B cell (primary cell): ENCODE measurements around the gene PIF1. TPM values are rescaled to one million over a fixed set of nuclear protein-coding genes. Genes with fewer than 3 reads are reported as not detected.

Experiments used
- ATAC-seq: fragments of 200-7000 bp; cut with Tn5 transposase; one replicate; pipeline ENCODE4 v1.10.0; 2021; ENCODE audit warnings: low read depth, mild to moderate bottlenecking, moderate number of reproducible peaks, moderate library complexity
- CTCF ChIA-PET: fragments of 350-600 bp; sonication (Branson Sonifier 250); formaldehyde crosslinking; loops from one replicate; lab custom pipeline; 2021; ENCODE audit warnings: antibody characterized with exemption, inconsistent platforms; lab: Charles Lee
- POLR2A ChIA-PET: fragments of 350-600 bp; sonication (Branson Sonifier 250); formaldehyde crosslinking; loops from one replicate; lab custom pipeline; 2021; ENCODE audit warnings: antibody characterized with exemption; lab: Charles Lee
- DNase-seq: peaks from one replicate; pipeline ENCODE4 v3.0.0; 2013
- H2AFZ ChIP-seq: 2 replicates; pipeline ENCODE4 v1.6.1; 2012; ENCODE audit warnings: mild to moderate bottlenecking, low read depth, low read length; ENCODE audit not compliant: insufficient read depth, poor library complexity, severe bottlenecking
- H3K27ac ChIP-seq, 2 donors: 1 replicate in 1 of 2; 2 replicates in 1 of 2; pipeline ENCODE4 v1.5.1; 2012 to 2013; ENCODE audit warnings: low read length in 2 of 2, mild to moderate bottlenecking in 2 of 2, moderate library complexity in 1 of 2
- H3K27me3 ChIP-seq, 4 experiments: fragments of 200-600 bp in 1 of 4; sonication (generic) in 1 of 4; replicated peaks in 1 of 4; 1 replicate in 2 of 4; 2 replicates in 2 of 4; pipeline versions ENCODE4 v1.6.1 to v1.7.0; 2013 to 2016; ENCODE audit warnings: low read length in 3 of 4, mild to moderate bottlenecking in 2 of 4, mixed read lengths in 1 of 4, moderate library complexity in 1 of 4; ENCODE audit not compliant: insufficient read depth in 4 of 4, control insufficient read depth in 3 of 4; ENCODE audit errors: control extremely low read depth in 1 of 4
- H3K36me3 ChIP-seq, 2 experiments: replicated peaks in 1 of 2; 1 replicate in 1 of 2; 2 replicates in 1 of 2; pipeline versions ENCODE4 v1.6.1 to v1.7.1; 2013; ENCODE audit warnings: low read length in 1 of 2; ENCODE audit not compliant: insufficient read depth in 2 of 2, control insufficient read depth in 1 of 2; ENCODE audit errors: control extremely low read depth in 1 of 2, extremely low read depth in 1 of 2
- H3K4me1 ChIP-seq, 2 donors: fragments of 200-600 bp in 1 of 2; sonication (generic) in 1 of 2; 1 replicate in 1 of 2; 2 replicates in 1 of 2; pipeline versions ENCODE4 v1.5.1 to v1.6.1; 2013 to 2017; ENCODE audit warnings: low read length in 2 of 2; ENCODE audit not compliant: control insufficient read depth in 2 of 2, insufficient read depth in 2 of 2
- H3K4me2 ChIP-seq: replicated peaks from 2 replicates; pipeline ENCODE3; 2012; ENCODE audit warnings: mild to moderate bottlenecking, low read depth, low read length; ENCODE audit not compliant: poor library complexity, severe bottlenecking
- H3K4me3 ChIP-seq, 5 experiments: fragments of 200-600 bp in 1 of 5; sonication (generic) in 1 of 5; 1 replicate in 3 of 5; 2 replicates in 2 of 5; pipeline versions ENCODE4 v1.5.1 to v1.7.0; 2011 to 2016; ENCODE audit warnings: low read length in 4 of 5, mild to moderate bottlenecking in 4 of 5, low read depth in 2 of 5, control low read depth in 1 of 5, moderate library complexity in 1 of 5; ENCODE audit not compliant: insufficient read depth in 1 of 5; ENCODE audit errors: control extremely low read depth in 1 of 5, extremely low read depth in 1 of 5
- H3K79me2 ChIP-seq: fragments of 200-600 bp; sonication (generic); one replicate; pipeline ENCODE4 v1.6.0; 2016; ENCODE audit warnings: low read length; ENCODE audit not compliant: control insufficient read depth, insufficient read depth
- H3K9ac ChIP-seq: fragments of 200-600 bp; sonication (generic); 2 replicates; pipeline ENCODE4 v1.6.1; 2017; ENCODE audit warnings: mild to moderate bottlenecking, low read length, moderate library complexity
- H3K9me3 ChIP-seq, 3 donors: one replicate each; pipeline versions ENCODE4 v1.6.1 to v1.7.1; 2013; ENCODE audit warnings: low read length in 2 of 3; ENCODE audit not compliant: control insufficient read depth in 2 of 3, insufficient read depth in 1 of 3; ENCODE audit errors: control extremely low read depth in 1 of 3
- H4K20me1 ChIP-seq: 2 replicates; pipeline ENCODE4 v1.6.0; 2012; ENCODE audit warnings: mild to moderate bottlenecking, low read length; ENCODE audit not compliant: insufficient read depth, control insufficient read depth, poor library complexity, severe bottlenecking
- H3K27ac Mint-ChIP-seq: one replicate; pipeline ENCODE4 v1.8.0; 2021; ENCODE audit warnings: mixed read lengths
- H3K27me3 Mint-ChIP-seq: one replicate; pipeline ENCODE4 v1.8.0; 2021; ENCODE audit warnings: mixed read lengths
- H3K4me1 Mint-ChIP-seq: one replicate; pipeline ENCODE4 v1.8.0; 2021; ENCODE audit warnings: mixed read lengths
- H3K4me3 Mint-ChIP-seq: one replicate; pipeline ENCODE4 v1.8.0; 2021; ENCODE audit warnings: mixed read lengths
- H3K9me3 Mint-ChIP-seq: one replicate; pipeline ENCODE4 v1.8.0; 2022; ENCODE audit warnings: mixed read lengths; ENCODE audit not compliant: insufficient read depth
- EZH2 ChIP-seq: IDR thresholded peaks from 2 replicates; pipeline ENCODE4 v1.6.1; 2012; ENCODE audit warnings: borderline replicate concordance, low read depth, mild to moderate bottlenecking, moderate library complexity, low read length; ENCODE audit not compliant: insufficient read depth, poor library complexity, severe bottlenecking
- WGBS: methylation state at CpG from one replicate; pipeline ENCODE4 v1.1.5; 2013; ENCODE audit warnings: missing lambda C conversion rate; ENCODE audit not compliant: insufficient coverage; 5-methylcytosine and 5-hydroxymethylcytosine counted together
- intact Hi-C: fragments of 100-400 bp; cut with micrococcal nuclease; formaldehyde crosslinking; loops from one replicate; pipeline ENCODE4 v1.10.0; 2022
- polyA plus RNA-seq: library from polyadenylated mRNA; depleted of rRNA; stranded (reverse); fragments of >200 nt; gene quantifications from 2 replicates; pipeline ENCODE4 v1.2.3, GENCODE V29; 2012
- total RNA-seq, 2 donors: library from RNA; stranded (reverse); fragments of 120-200 nt in 1 of 2; gene quantifications; 1 replicate in 1 of 2; 2 replicates in 1 of 2; pipeline versions ENCODE4 v1.2.3 to v1.2.4, GENCODE V29; 2013 to 2022
- TF ChIP-seq, protein P1 (sequence below): fragments of 200-600 bp; IDR thresholded peaks from one replicate; pipeline ENCODE4 v1.8.0; 2022; ENCODE audit warnings: antibody characterized with exemption, mild to moderate bottlenecking

The PIF1 gene
- total and polyA plus RNA-seq, 2 donors (not counting 1 experiment from before 2014, with no cell fraction given): 2.0 to 6.2 TPM

DNA sequence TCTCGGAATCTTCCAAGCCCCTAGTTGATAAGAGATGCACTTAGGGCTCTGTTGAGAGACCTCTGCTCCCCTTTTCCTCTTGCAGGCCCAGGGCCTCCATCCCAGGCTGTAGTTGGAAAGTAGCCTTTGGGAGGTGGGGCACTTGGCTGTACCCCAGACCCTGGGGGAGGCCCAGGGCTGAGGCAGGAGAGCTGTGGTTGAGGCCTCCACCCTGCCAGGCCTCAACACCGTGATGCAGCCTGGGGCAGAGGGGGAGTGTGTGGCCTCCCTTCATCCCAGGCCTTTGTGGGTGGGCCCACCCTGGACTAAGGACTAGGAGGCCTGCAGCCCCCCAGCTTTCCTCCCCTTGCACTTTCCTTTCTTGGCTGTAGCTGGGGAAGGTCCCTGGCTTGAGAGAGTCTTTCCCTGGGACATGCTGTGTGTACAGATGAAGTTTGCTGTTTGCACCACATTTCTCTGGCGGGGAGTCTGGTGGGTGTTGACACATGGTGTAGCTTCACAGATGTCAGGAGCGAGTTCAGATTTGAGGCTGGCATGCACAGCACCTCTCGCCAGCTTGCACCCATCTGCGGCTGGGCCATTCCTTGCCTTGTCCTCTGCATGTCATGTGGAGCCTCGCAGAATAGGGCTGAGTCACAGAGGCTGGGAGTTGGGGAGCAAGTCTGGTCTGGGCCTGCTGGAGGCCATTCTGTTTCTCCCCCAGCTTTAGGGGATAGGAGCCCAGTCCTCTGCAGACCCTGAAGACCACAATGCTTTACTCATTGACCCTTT lies 29.9 kb upstream of the PIF1 start:
- no peak for ATAC-seq
- TF ChIP-seq EZH2: no peak
- TF ChIP-seq, protein P1, sequence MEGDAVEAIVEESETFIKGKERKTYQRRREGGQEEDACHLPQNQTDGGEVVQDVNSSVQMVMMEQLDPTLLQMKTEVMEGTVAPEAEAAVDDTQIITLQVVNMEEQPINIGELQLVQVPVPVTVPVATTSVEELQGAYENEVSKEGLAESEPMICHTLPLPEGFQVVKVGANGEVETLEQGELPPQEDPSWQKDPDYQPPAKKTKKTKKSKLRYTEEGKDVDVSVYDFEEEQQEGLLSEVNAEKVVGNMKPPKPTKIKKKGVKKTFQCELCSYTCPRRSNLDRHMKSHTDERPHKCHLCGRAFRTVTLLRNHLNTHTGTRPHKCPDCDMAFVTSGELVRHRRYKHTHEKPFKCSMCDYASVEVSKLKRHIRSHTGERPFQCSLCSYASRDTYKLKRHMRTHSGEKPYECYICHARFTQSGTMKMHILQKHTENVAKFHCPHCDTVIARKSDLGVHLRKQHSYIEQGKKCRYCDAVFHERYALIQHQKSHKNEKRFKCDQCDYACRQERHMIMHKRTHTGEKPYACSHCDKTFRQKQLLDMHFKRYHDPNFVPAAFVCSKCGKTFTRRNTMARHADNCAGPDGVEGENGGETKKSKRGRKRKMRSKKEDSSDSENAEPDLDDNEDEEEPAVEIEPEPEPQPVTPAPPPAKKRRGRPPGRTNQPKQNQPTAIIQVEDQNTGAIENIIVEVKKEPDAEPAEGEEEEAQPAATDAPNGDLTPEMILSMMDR: no peak
- Mint-ChIP-seq H3K4me1 (peaks cover 62% of the 10 kb centered on the region), H3K4me3 (no peak overlapping the region), H3K27me3 (no peaks in the 10 kb centered on the region), H3K9me3 (no peaks in the 10 kb centered on the region), H3K27ac (peak overlapping the region; percentile 42)
- ChIA-PET POLR2A (no interaction called here), CTCF (interaction anchor here (0.6 kb wide), 1 partner anchor 127 kb away, joined by 3 read pairs; no protein-coding TSS in a partner anchor)
- no peak overlapping the region for H3K9ac ChIP-seq
- H4K20me1 ChIP-seq: peaks cover 91% of the 10 kb centered on the region
- intact Hi-C loops: no loop called here
- no peak overlapping the region for H2AFZ ChIP-seq
- H3K27ac ChIP-seq: no peak overlapping the region
- peaks cover 81% of the 10 kb centered on the region for H3K79me2 ChIP-seq
- DNase-seq: no peak
- no peak overlapping the region for H3K4me3 ChIP-seq
- peaks cover 3 to 80% of the 10 kb centered on the region in 2 experiments for H3K36me3 ChIP-seq
- H3K27me3 ChIP-seq: no peaks in the 10 kb centered on the region
- H3K4me1 ChIP-seq: peaks cover 19 to 38% of the 10 kb centered on the region in 2 donors
- no peaks in the 10 kb centered on the region for H3K9me3 ChIP-seq
- no peak overlapping the region for H3K4me2 ChIP-seq
- 90% methylated on average over 7 of the region's 7 CpGs for WGBS

DNA sequence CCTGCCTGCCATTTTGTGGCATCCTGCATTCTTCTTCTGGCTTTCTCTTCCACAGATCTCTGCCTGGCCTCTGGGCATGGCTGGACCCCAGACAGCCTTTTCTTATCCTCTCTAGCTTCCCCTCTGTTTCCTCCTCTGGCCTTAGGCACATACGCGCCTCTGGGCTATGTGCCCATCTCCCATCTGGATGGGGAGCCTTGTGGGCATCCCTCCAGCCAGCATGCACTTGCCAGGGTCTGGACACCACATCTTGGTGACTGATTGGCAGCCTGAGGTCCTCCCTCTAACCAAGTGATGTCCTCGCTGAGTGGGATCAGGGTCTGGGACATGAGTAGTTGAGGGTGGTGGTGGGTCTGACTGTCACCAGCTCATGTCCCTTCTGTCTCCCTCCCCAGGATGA lies 29.1 kb upstream of the PIF1 start:
- Histone ChIP-seq H3K4me1 (peaks cover 19 to 38% of the 10 kb centered on the region in 2 donors), H3K36me3 (peaks cover 0 to 80% of the 10 kb centered on the region in 2 experiments), H3K9me3 (no peaks in the 10 kb centered on the region), H4K20me1 (peaks cover 91% of the 10 kb centered on the region), H3K27me3 (no peaks in the 10 kb centered on the region), H3K79me2 (peaks cover 89% of the 10 kb centered on the region), H3K4me3 (no peak overlapping the region), H3K9ac (no peak overlapping the region), H3K27ac (no peak overlapping the region), H3K4me2 (no peak overlapping the region), H2AFZ (no peak overlapping the region)
- WGBS: 100% methylated on average over 2 of the region's 3 CpGs
- intact Hi-C loops: no loop called here
- no peaks in the 10 kb centered on the region for H3K9me3 Mint-ChIP-seq
- TF ChIP-seq, protein P1: no peak
- no peak for TF ChIP-seq EZH2
- no peaks in the 10 kb centered on the region for H3K27me3 Mint-ChIP-seq
- H3K4me1 Mint-ChIP-seq: peaks cover 66% of the 10 kb centered on the region
- no peak for DNase-seq
- POLR2A ChIA-PET: no interaction called here
- no peak overlapping the region for H3K4me3 Mint-ChIP-seq
- no peak for ATAC-seq
- peak overlapping the region; percentile 32 for H3K27ac Mint-ChIP-seq
- CTCF ChIA-PET: interaction anchor here (0.5 kb wide), 1 partner anchor 508 kb away, joined by 3 read pairs; no protein-coding TSS in a partner anchor
